HG02623 (cell line): ENCODE measurements around the gene NKD1.
"Not testable (repeated sequence)": the region's sequence is repeated elsewhere in the genome, so short reads cannot be mapped to it uniquely, and the experiment has no call there.

Experiments used
- ATAC-seq: cut with Tn5 transposase; IDR thresholded peaks from one replicate; pipeline ENCODE4 v1.9.1; 2021; ENCODE audit warnings: moderate library complexity; ENCODE audit not compliant: unreplicated experiment

NKD1 gene

GRCh38 chr16:50548125-50548908 is at the start of gene NKD1:
TSS of gene NKD1 (plus strand) at chr16:50548396. CDS start at chr16:50548554, 158 bp downstream.
- ATAC-seq, result peak; percentile 87

- ATAC-seq, result no peak
Observed at GRCh38 chr16:50498431-50499155, 49.6 kb upstream of the NKD1 start.

GRCh38 chr16:50499254-50499653 is 48.9 kb upstream of the NKD1 start:
- ATAC-seq, result no peak

- ATAC-seq, result no peak
Observed at GRCh38 chr16:50500171-50500874, 47.9 kb upstream of the NKD1 start.

GRCh38 chr16:50501251-50501650 is 46.9 kb upstream of the NKD1 start:
- ATAC-seq, result no peak

- ATAC-seq, result no peak
Observed at GRCh38 chr16:50501986-50502615, 46.1 kb upstream of the NKD1 start.

GRCh38 chr16:50502616-50503011 is 45.6 kb upstream of the NKD1 start:
- no peak for ATAC-seq

- not testable (repeated sequence) for ATAC-seq
Observed at GRCh38 chr16:50503868-50504531, 44.2 kb upstream of the NKD1 start.

- ATAC-seq, result no peak
Observed at GRCh38 chr16:50505115-50505514, 43.1 kb upstream of the NKD1 start.

- ATAC-seq, result no peak
Observed at GRCh38 chr16:50505714-50506542, 42.3 kb upstream of the NKD1 start.

- ATAC-seq, result no peak
Observed at GRCh38 chr16:50506543-50506937, 41.7 kb upstream of the NKD1 start.

- ATAC-seq, result no peak
Observed at GRCh38 chr16:50507397-50507796, 40.8 kb upstream of the NKD1 start.

- ATAC-seq, result no peak
Observed at GRCh38 chr16:50509521-50510341, 38.5 kb upstream of the NKD1 start.

GRCh38 chr16:50515218-50515617 is 33.0 kb upstream of the NKD1 start:
- no peak for ATAC-seq

- ATAC-seq, result no peak
Observed at GRCh38 chr16:50516401-50516800, 31.8 kb upstream of the NKD1 start.

- ATAC-seq, result no peak
Observed at GRCh38 chr16:50516890-50517289, 31.3 kb upstream of the NKD1 start.

GRCh38 chr16:50517450-50518252 is 30.5 kb upstream of the NKD1 start:
- no peak for ATAC-seq

- no peak for ATAC-seq
Observed at GRCh38 chr16:50519001-50519400, 29.2 kb upstream of the NKD1 start.
